Endodermal cell (in vitro differentiated cells): ENCODE data around the gene CTPS2. TPM values are rescaled to one million over a fixed set of nuclear protein-coding genes. Genes with fewer than 3 reads are reported as not detected.
A peak's percentile ranks its signal among the peaks of the same experiment; 100 is the strongest.
"Not testable (repeated sequence)": the region's sequence is repeated elsewhere in the genome, so short reads cannot be mapped to it uniquely, and the experiment has no call there.

Experiments
- DNase-seq: peaks from one replicate; pipeline ENCODE4 v3.0.0-alpha.2; 2017
- H3K27ac ChIP-seq: 2 replicates; pipeline ENCODE4 v1.5.1; 2013; ENCODE audit warnings: mild to moderate bottlenecking, low read depth, low read length, moderate library complexity
- H3K27me3 ChIP-seq: 2 replicates; pipeline ENCODE4 v1.6.1; 2013; ENCODE audit warnings: mild to moderate bottlenecking, low read length, moderate library complexity; ENCODE audit not compliant: insufficient read depth, control insufficient read depth, poor library complexity, severe bottlenecking
- H3K36me3 ChIP-seq: 2 replicates; pipeline ENCODE4 v1.7.0; 2013; ENCODE audit warnings: mild to moderate bottlenecking, low read length, moderate library complexity; ENCODE audit not compliant: control insufficient read depth, insufficient read depth
- H3K4me1 ChIP-seq: one replicate; pipeline ENCODE4 v1.7.0; 2013; ENCODE audit warnings: low read length; ENCODE audit not compliant: control insufficient read depth, insufficient read depth
- H3K4me3 ChIP-seq: 2 replicates; pipeline ENCODE4 v1.5.1; 2013; ENCODE audit warnings: mild to moderate bottlenecking, low read length, moderate library complexity
- H3K9ac ChIP-seq: 2 replicates; pipeline ENCODE4 v1.6.1; 2013; ENCODE audit warnings: mild to moderate bottlenecking, low read length, moderate library complexity; ENCODE audit not compliant: poor library complexity, severe bottlenecking; ENCODE audit errors: extremely low read depth
- H3K9me3 ChIP-seq: 2 replicates; pipeline ENCODE4 v1.6.1; 2013; ENCODE audit warnings: mild to moderate bottlenecking, low read length, moderate library complexity; ENCODE audit not compliant: control insufficient read depth
- H3K27ac Mint-ChIP-seq: 2 replicates; pipeline ENCODE4 v1.8.0; 2020; ENCODE audit warnings: mixed read lengths
- H3K27me3 Mint-ChIP-seq: 2 replicates; pipeline ENCODE4 v1.8.0; 2021; ENCODE audit warnings: mild to moderate bottlenecking, mixed read lengths; ENCODE audit not compliant: insufficient read depth
- H3K36me3 Mint-ChIP-seq: 2 replicates; pipeline ENCODE4 v1.8.0; 2020; ENCODE audit warnings: low read depth, mixed read lengths
- H3K4me1 Mint-ChIP-seq: 2 replicates; pipeline ENCODE4 v1.8.0; 2020; ENCODE audit warnings: mixed read lengths
- H3K4me3 Mint-ChIP-seq: 2 replicates; pipeline ENCODE4 v1.8.0; 2020; ENCODE audit warnings: mild to moderate bottlenecking, moderate library complexity, mixed read lengths
- H3K9me3 Mint-ChIP-seq: 2 replicates; pipeline ENCODE4 v1.8.0; 2020; ENCODE audit warnings: mild to moderate bottlenecking, mixed read lengths
- CTCF ChIP-seq: fragments of 200-600 bp; sonication (generic); conservative IDR thresholded peaks from 2 replicates; pipeline ENCODE4 v1.5.0; 2021; ENCODE audit warnings: antibody characterized with exemption, mild to moderate bottlenecking
- WGBS, 2 experiments: methylation state at CpG; one replicate each; pipeline versions ENCODE4 v1.1.5 to v1.1.7; 2013; ENCODE audit warnings: missing lambda C conversion rate in 2 of 2, mixed read lengths in 1 of 2; ENCODE audit not compliant: insufficient coverage in 1 of 2, insufficient read length in 1 of 2; 5-methylcytosine and 5-hydroxymethylcytosine counted together
- total RNA-seq, 2 donors: library from RNA; stranded (reverse); fragmentation: NEBNext Ultra II Directional in 1 of 2; extraction: Animal tissue kit (Norgen Biotek cat#: 25700) in 1 of 2; gene quantifications; 2 replicates in 1 of 2; 3 replicates in 1 of 2; pipeline ENCODE4 v1.2.1, GENCODE V29; 2021

The CTPS2 gene
- total RNA-seq, 2 donors from 2014 or later: 33.5 to 71.1 TPM

GRCh38 chrX:16578218-16578617, 134.3 kb downstream of the CTPS2 start:
- Mint-ChIP-seq H3K4me3 (peak overlapping the region; percentile 61), H3K4me1 (peaks cover 63% of the 10 kb centered on the region), H3K27me3 (no peaks in the 10 kb centered on the region), H3K36me3 (peaks cover 52% of the 10 kb centered on the region), H3K9me3 (peaks cover 48% of the 10 kb centered on the region), H3K27ac (peak overlapping the region; percentile 98)
- Histone ChIP-seq H3K9me3 (peaks cover 26% of the 10 kb centered on the region), H3K9ac (no peak overlapping the region), H3K4me3 (peak overlapping the region; percentile 53), H3K27me3 (no peaks in the 10 kb centered on the region), H3K4me1 (peaks cover 5% of the 10 kb centered on the region), H3K36me3 (no peaks in the 10 kb centered on the region), H3K27ac (no peak overlapping the region)
- DNase-seq: peak; percentile 75
- WGBS, 2 experiments: no CpG with 5 or more reads among the region's 2 CpGs
- peak; percentile 50 for TF ChIP-seq CTCF

GRCh38 chrX:16577483-16578029, 134.9 kb downstream of the CTPS2 start:
- TF ChIP-seq CTCF: no peak
- no peaks in the 10 kb centered on the region for H3K27me3 Mint-ChIP-seq
- peaks cover 56% of the 10 kb centered on the region for H3K4me1 Mint-ChIP-seq
- 52% methylated on average over 2 of the region's 2 CpGs; no CpG with 5 or more reads in 1 of the 2 experiments for WGBS, 2 experiments
- Histone ChIP-seq H3K4me3 (peak overlapping the region; percentile 53), H3K27ac (no peak overlapping the region), H3K9ac (no peak overlapping the region), H3K36me3 (no peaks in the 10 kb centered on the region), H3K4me1 (peaks cover 5% of the 10 kb centered on the region), H3K27me3 (no peaks in the 10 kb centered on the region), H3K9me3 (peaks cover 26% of the 10 kb centered on the region)
- peak overlapping the region; percentile 61 for H3K4me3 Mint-ChIP-seq
- peak; percentile 72 for DNase-seq
- H3K9me3 Mint-ChIP-seq: peaks cover 42% of the 10 kb centered on the region
- peaks cover 46% of the 10 kb centered on the region for H3K36me3 Mint-ChIP-seq
- peak overlapping the region; percentile 98 for H3K27ac Mint-ChIP-seq

- H3K9ac ChIP-seq, H3K27ac ChIP-seq, H3K4me3 ChIP-seq, H3K27me3 Mint-ChIP-seq, H3K4me3 Mint-ChIP-seq, H3K27ac Mint-ChIP-seq, DNase-seq, H3K36me3 ChIP-seq, H3K4me1 ChIP-seq, H3K9me3 ChIP-seq, H3K27me3 ChIP-seq: not testable (repeated sequence)
- 94 to 100% methylated on average over 4 to 13 of the region's 35 CpGs for WGBS, 2 experiments
- Mint-ChIP-seq H3K36me3 (peaks cover 46% of the 10 kb centered on the region), H3K9me3 (peaks cover 33% of the 10 kb centered on the region), H3K4me1 (peaks cover 49% of the 10 kb centered on the region)
Observed at GRCh38 chrX:16575388-16575787, 137.1 kb downstream of the CTPS2 start.

GRCh38 chrX:16573781-16574180, 138.7 kb downstream of the CTPS2 start:
- Mint-ChIP-seq H3K4me3 (peak overlapping the region; percentile 34), H3K4me1 (peaks cover 37% of the 10 kb centered on the region), H3K9me3 (peaks cover 31% of the 10 kb centered on the region), H3K27ac (no peak overlapping the region), H3K27me3 (no peaks in the 10 kb centered on the region), H3K36me3 (peaks cover 55% of the 10 kb centered on the region)
- Histone ChIP-seq H3K9ac (no peak overlapping the region), H3K4me3 (no peak overlapping the region), H3K27ac (no peak overlapping the region), H3K36me3 (no peaks in the 10 kb centered on the region), H3K4me1 (peaks cover 5% of the 10 kb centered on the region), H3K9me3 (peaks cover 8% of the 10 kb centered on the region), H3K27me3 (no peaks in the 10 kb centered on the region)
- DNase-seq: no peak
- no peak for TF ChIP-seq CTCF
- 94 to 100% methylated on average over 1 of the region's 1 CpG for WGBS, 2 experiments
